HG03575 (cell line): Measurements from ENCODE around the gene CD177.
"Not testable (repeated sequence)": the region's sequence is repeated elsewhere in the genome, so short reads cannot be mapped to it uniquely, and the experiment has no call there.

ENCODE experiments used
- ATAC-seq: cut with Tn5 transposase; IDR thresholded peaks from one replicate; pipeline ENCODE4 v1.9.1; 2021; ENCODE audit not compliant: unreplicated experiment, insufficient number of reproducible peaks, low FRiP score; ENCODE audit errors: extremely low read depth

The CD177 gene

GRCh38 chr19:43371909-43372308 lies 18.4 kb downstream of the CD177 start:
- ATAC-seq = no peak

- no peak for ATAC-seq
Measured at GRCh38 chr19:43372462-43372861, 19.0 kb downstream of the CD177 start.

GRCh38 chr19:43377624-43378023 lies 24.1 kb downstream of the CD177 start:
- not testable (repeated sequence) for ATAC-seq

- ATAC-seq = no peak
Measured at GRCh38 chr19:43380008-43380407, 26.5 kb downstream of the CD177 start.

- no peak for ATAC-seq
Measured at GRCh38 chr19:43380771-43381386, 27.4 kb downstream of the CD177 start.

GRCh38 chr19:43382586-43383216 lies 29.2 kb downstream of the CD177 start:
- not testable (repeated sequence) for ATAC-seq

GRCh38 chr19:43383254-43383653 lies 29.8 kb downstream of the CD177 start:
- ATAC-seq = not testable (repeated sequence)

GRCh38 chr19:43383759-43384158 lies 30.3 kb downstream of the CD177 start:
- ATAC-seq = not testable (repeated sequence)

GRCh38 chr19:43390903-43391551 lies 37.5 kb downstream of the CD177 start:
- ATAC-seq = not testable (repeated sequence)

GRCh38 chr19:43391552-43391935 lies 38.1 kb downstream of the CD177 start:
- not testable (repeated sequence) for ATAC-seq

GRCh38 chr19:43393501-43393900 lies 40.0 kb downstream of the CD177 start:
- ATAC-seq = not testable (repeated sequence)

GRCh38 chr19:43395561-43395960 lies 42.1 kb downstream of the CD177 start:
- ATAC-seq = no peak

GRCh38 chr19:43406297-43406696 lies 52.8 kb downstream of the CD177 start:
- ATAC-seq = no peak

GRCh38 chr19:43407416-43408005 lies 54.0 kb downstream of the CD177 start:
- ATAC-seq = no peak

- ATAC-seq = no peak
Measured at GRCh38 chr19:43408043-43408442, 54.6 kb downstream of the CD177 start.

- no peak for ATAC-seq
Measured at GRCh38 chr19:43409415-43409814, 55.9 kb downstream of the CD177 start.

GRCh38 chr19:43412441-43412840 lies 59.0 kb downstream of the CD177 start:
- ATAC-seq = no peak
